Measurements from ENCODE around the gene SLC18A2. TPM values are rescaled to one million over a fixed set of nuclear protein-coding genes. Genes with fewer than 3 reads are reported as not detected.
A peak's percentile ranks its signal among the peaks of the same experiment; 100 is the strongest.

Gene SLC18A2
- polyA plus RNA-seq, 3 donors, result 0.14 TPM; not detected in 2

- 11% methylated on average over 20 of the region's 22 CpGs for WGBS (ENCODE audit: insufficient coverage)
- peaks cover 12 to 14% of the 10 kb centered on the region in 2 donors for H3K4me1 ChIP-seq (ENCODE audit: control insufficient read depth in 1 of 2, insufficient read depth in 2 of 2, low read length in 2 of 2)
- peak overlapping the region; percentile 32 to 74 (median 50) for H3K4me3 ChIP-seq (replicated peaks in 1 of 3; ENCODE audit: low read depth in 2 of 3, low read length in 3 of 3)
- peak overlapping the region; percentile 59 for H3K9ac ChIP-seq (ENCODE audit: insufficient read depth, low read length, poor library complexity, severe bottlenecking)
- peaks cover 0 to 41% of the 10 kb centered on the region in 2 donors for H3K27me3 ChIP-seq (ENCODE audit: control insufficient read depth in 2 of 2, insufficient read depth in 2 of 2, low read length in 2 of 2)
- no peak for TF ChIP-seq CTCF (IDR thresholded peaks at IDR 0.05)
- H2AFZ ChIP-seq (ENCODE audit: insufficient read depth, low read depth, low read length, poor library complexity, severe bottlenecking), result peak overlapping the region; percentile 86
- no peaks in the 10 kb centered on the region for H4K20me1 ChIP-seq (ENCODE audit: insufficient read depth, low read length)
- Mint-ChIP-seq H3K4me3 (peak overlapping the region; percentile 78 to 91), H3K4me1 (peaks cover 15% of the 10 kb centered on the region), H3K27me3 (ENCODE audit: low read depth in 3 of 3) (peaks cover 37 to 68% (median 54%) of the 10 kb centered on the region in 3 donors), H3K9me3 (peaks cover 0 to 16% (median 6%) of the 10 kb centered on the region in 7 donors), H3K27ac (peak overlapping the region in 1 of 7 donors; percentile 12), H3K36me3 (no peaks in the 10 kb centered on the region)
- H3K36me3 ChIP-seq (replicated peaks in 1 of 2; ENCODE audit: control insufficient read depth in 1 of 2, insufficient read depth in 2 of 2, low read length in 2 of 2), result no peaks in the 10 kb centered on the region
- no peaks in the 10 kb centered on the region for H3K79me2 ChIP-seq (ENCODE audit: insufficient read depth, low read length)
- intact Hi-C loops (cut with micrococcal nuclease), result loop anchor here (5.0 kb wide), 2 partner anchors 105 to 1025 kb away; no protein-coding TSS in a partner anchor
- H3K9me3 ChIP-seq (replicated peaks in 1 of 2; ENCODE audit: control insufficient read depth in 1 of 2, insufficient read depth in 1 of 2, low read length in 2 of 2), result peaks cover 0 to under 1% of the 10 kb centered on the region in 2 donors
- peak overlapping the region; percentile 94 for H3K4me2 ChIP-seq (replicated peaks; ENCODE audit: extremely low read depth, low read length, poor library complexity, severe bottlenecking)
- no peak for DNase-seq
- H3K27ac ChIP-seq (ENCODE audit: low read depth in 1 of 2, low read length in 2 of 2), result no peak overlapping the region
These were observed 23.6 kb upstream of the SLC18A2 start for GRCh38 chr10:117217196-117217761.

- Mint-ChIP-seq H3K4me3 (peak overlapping the region in 1 of 2 donors; percentile 15), H3K36me3 (no peaks in the 10 kb centered on the region), H3K9me3 (peaks cover 0 to 8% (median 2%) of the 10 kb centered on the region in 7 donors), H3K27me3 (ENCODE audit: low read depth in 3 of 3) (peaks cover 30 to 59% (median 54%) of the 10 kb centered on the region in 3 donors), H3K27ac (no peak overlapping the region), H3K4me1 (peaks cover 15% of the 10 kb centered on the region)
- Histone ChIP-seq H3K4me2 (replicated peaks; ENCODE audit: extremely low read depth, low read length, poor library complexity, severe bottlenecking) (no peak overlapping the region), H3K27me3 (ENCODE audit: control insufficient read depth in 2 of 2, insufficient read depth in 2 of 2, low read length in 2 of 2) (peaks cover 0 to 41% of the 10 kb centered on the region in 2 donors), H3K9ac (ENCODE audit: insufficient read depth, low read length, poor library complexity, severe bottlenecking) (no peak overlapping the region), H3K9me3 (replicated peaks in 1 of 2; ENCODE audit: control insufficient read depth in 1 of 2, insufficient read depth in 1 of 2, low read length in 2 of 2) (no peaks in the 10 kb centered on the region), H3K4me3 (replicated peaks in 1 of 3; ENCODE audit: low read depth in 2 of 3, low read length in 3 of 3) (no peak overlapping the region), H2AFZ (ENCODE audit: insufficient read depth, low read depth, low read length, poor library complexity, severe bottlenecking) (no peak overlapping the region), H3K36me3 (replicated peaks in 1 of 2; ENCODE audit: control insufficient read depth in 1 of 2, insufficient read depth in 2 of 2, low read length in 2 of 2) (no peaks in the 10 kb centered on the region), H3K79me2 (ENCODE audit: insufficient read depth, low read length) (no peaks in the 10 kb centered on the region), H3K27ac (ENCODE audit: low read depth in 1 of 2, low read length in 2 of 2) (no peak overlapping the region), H4K20me1 (ENCODE audit: insufficient read depth, low read length) (no peaks in the 10 kb centered on the region), H3K4me1 (ENCODE audit: control insufficient read depth in 1 of 2, insufficient read depth in 2 of 2, low read length in 2 of 2) (peaks cover 12 to 14% of the 10 kb centered on the region in 2 donors)
- intact Hi-C loops (cut with micrococcal nuclease), result loop anchor here (5.0 kb wide), 2 partner anchors 104 to 1024 kb away; no protein-coding TSS in a partner anchor
- no peak for DNase-seq
- TF ChIP-seq CTCF (IDR thresholded peaks at IDR 0.05), result no peak
- WGBS (ENCODE audit: insufficient coverage), result 87% methylated on average over 3 of the region's 8 CpGs
These were observed 22.3 kb upstream of the SLC18A2 start for GRCh38 chr10:117218654-117219053.
